ENCODE results near the gene ACOD1.
"Not testable (repeated sequence)": the region's sequence is repeated elsewhere in the genome, so short reads cannot be mapped to it uniquely, and the experiment has no call there.

The ACOD1 gene

DNA sequence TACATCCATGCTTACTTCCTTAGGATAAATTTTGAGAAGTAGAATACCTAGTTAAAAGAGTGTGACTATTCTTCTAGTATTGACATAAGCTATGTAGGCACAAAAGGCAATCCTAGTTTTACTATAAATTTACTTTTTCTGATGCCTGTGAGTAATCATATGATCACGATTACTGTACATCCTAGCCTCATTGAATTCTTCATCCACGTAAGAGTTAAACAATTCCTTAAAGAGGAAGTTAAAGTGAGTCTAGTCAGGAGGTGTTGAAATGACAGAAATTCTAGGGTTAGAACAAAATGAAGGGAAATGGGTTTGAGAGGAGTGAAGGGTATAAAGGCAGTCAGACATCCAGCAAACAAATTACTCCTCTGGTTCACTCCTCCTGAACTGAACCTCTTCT, at the start of gene ACOD1:
TSS of gene ACOD1 (plus strand) at position 363 of the 400 bp plus-strand sequence. CDS start 48 bp downstream, outside the sequence.
- DNase-seq = no peak

DNA sequence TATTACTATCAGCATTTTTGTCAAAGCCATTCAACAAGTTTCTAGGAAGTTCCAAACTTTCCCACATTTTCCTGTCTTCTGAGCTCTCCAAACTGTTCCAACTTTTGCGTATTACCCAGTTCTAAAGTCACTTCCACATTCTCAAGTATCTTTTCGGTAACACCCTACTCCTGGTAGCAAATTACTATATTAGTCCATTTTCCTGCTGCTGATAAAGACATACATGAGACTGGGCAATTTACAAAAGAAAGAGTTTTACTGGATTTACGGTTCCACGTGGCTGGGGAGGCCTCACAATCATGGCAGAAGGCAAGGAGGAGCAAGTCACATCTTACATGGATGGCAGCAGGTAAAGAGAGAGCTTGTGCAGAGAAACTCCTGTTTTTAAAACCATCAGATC, 49.2 kb upstream of the ACOD1 start:
- DNase-seq = not testable (repeated sequence)

DNA sequence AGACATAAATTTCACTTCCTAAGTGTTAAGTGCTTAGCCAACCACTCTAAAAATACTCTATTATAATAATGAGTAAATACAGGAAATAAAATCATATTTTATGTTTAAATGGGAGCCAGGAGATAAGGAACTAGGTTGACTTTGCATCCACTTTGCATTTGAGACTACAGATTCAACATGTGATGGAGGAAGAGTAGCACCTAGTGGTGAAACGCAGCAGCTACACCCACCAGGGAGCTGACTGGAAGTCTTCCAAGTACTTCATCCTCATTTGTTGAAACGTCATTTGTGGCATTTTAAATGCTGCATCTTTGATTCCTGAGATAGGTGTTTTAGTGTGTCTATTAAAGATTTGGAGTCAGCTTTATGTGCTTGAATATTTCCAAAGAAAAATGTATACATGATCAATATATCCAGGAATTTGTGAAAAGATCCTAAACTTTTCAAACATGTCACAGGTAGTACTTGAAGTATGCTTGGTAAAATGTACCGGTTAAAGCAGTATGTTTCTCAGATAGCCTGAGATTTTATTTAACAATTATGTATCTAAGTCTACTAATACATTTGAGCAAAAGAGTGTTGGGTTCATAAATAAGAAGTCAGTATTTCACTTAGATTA, 44.7 kb upstream of the ACOD1 start:
- DNase-seq = no peak

DNA sequence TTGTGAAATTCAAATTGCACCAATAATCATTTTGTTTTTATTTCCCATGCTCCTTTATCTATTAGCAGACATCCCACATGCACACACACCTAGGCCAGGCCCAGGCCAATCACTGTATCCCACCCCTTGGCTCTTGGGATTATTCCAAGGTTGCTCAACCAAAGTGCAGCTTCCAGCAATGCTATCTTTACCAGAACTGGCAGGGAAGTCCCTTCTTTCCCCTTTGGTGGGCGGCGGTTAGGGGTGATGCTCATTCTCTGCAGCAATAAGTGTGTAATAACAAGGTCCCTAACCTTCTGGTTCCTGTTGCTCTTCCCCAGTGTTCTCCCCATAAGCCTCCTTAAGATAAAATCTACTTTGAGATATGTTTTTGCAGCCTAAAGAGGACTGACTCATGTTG, 43.8 kb upstream of the ACOD1 start:
- DNase-seq = no peak

DNA sequence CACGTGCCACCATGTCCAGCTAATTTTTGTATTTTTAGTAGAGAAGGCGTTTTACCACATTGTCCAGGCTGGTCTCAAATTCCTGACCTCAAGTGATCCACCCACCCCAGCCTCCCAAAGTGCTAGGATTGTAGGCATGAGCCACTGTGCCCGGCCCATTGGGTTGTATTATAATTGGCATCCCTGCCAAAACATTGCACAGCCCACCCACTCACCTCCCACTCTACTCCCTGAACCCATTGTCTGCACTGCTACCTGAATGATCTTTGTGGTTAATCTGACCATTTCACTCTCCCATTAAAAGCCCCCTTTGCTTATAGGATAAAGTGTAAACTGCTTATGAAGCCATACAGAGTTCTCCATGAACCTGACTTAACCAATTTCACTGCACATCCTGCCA, 35.8 kb upstream of the ACOD1 start:
- no peak for DNase-seq

DNA sequence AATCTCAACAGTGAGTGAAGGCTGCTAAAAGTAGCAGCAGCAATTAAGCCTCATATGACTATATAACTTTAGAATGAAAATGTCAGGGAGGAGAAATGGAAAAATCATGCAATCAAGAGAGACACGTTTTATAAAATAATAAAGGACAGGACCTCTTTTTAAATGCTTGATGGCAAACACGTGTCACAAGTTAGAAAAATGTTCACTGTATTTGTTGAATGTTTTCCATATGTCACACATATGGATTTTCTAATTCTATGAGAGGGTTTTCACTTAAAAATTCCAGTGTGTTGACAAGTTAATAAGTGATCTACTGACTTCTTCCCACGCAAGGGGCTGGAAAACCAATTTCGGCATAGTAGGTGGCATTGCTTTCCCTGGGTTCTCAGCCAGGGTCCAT, 34.4 kb upstream of the ACOD1 start:
- no peak for DNase-seq

DNA sequence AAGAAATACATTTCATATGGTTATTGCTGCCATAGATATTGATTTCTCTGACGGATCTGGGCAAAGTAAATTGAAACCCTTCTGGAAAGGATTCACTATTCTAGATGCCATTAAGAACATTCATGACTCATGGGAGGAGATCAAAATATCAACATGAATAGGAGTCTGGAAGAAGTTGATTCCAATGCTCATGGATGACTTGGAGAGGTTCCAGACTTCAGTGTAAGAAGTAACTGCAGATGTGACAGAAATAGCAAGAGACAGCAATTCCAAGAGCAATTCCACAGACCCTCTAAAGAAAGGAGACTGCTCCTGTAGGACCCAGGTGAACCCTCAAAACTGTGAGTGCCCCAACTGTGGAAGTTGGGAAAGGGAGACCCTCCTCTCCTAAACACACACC, 31.2 kb upstream of the ACOD1 start:
- no peak for DNase-seq

DNA sequence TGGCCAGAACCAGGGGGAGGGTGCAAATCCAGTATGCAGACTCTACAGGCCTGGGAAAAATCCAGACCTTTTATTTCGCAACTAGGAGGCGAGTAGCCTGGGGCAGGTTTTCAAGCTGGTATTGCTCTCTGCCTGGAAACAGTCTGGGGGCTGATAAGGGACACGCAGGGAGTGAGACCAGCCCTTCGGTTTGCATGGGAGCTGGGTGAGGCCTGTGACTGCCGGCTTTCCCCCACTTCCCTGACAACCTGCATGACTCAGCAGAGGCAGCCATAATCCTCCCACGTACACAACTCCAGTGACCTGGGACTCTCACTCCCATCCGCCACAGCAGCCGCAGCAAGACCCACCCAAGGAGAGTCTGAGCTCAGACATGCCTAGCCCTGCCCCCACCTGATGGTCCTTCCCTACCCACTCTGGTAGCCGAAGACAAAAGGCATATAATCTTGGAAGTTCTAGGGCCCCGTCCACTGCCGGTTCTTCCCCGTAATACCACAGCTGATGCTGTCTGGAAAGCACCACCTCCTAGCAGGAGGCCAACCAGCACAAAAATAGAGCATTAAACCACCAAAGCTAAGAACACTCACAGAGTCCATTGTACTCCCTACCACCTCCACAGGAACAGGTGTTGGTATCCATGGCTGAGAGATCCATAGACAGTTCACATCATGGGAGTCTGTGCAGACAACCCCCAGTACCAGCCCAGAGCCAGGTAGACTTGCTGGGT, 30.4 kb upstream of the ACOD1 start:
- not testable (repeated sequence) for DNase-seq

DNA sequence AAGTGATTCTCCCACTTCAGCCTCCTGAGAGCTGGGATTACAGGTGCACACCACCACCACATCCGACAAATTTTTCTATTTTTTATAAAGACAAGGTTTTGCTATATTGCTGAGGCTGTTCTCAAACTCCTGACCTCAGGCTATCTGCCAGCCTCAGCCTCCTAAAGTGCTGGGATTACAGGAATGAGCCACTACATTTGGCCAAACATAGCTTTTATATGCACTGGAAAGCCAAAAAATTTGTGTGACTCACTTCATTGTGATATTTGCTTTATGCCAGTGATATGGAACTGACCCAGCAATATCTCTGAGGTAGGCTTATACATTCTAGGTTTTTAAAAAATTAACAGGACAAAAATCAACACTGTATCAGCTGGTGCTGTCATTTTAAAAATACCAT, 26.8 kb upstream of the ACOD1 start:
- DNase-seq = no peak

DNA sequence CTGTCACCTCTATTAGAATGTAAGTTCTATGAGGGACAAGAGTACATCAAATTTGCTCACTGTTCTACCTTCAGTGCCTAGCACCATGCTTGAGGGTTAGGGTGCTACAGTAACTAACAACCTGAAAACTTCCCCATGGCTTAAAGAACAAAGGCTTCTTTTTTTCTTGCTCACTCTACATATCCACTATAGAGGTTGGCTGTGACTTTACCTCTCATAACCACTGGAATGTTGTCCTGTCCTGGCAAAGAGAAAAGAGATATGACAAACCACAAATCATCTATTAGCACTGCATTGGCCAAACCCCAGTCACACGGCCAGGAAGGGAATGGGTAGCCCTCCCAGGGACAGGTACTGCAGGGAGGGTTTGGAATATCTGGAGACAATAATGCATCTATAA, 23.2 kb upstream of the ACOD1 start:
- no peak for DNase-seq

DNA sequence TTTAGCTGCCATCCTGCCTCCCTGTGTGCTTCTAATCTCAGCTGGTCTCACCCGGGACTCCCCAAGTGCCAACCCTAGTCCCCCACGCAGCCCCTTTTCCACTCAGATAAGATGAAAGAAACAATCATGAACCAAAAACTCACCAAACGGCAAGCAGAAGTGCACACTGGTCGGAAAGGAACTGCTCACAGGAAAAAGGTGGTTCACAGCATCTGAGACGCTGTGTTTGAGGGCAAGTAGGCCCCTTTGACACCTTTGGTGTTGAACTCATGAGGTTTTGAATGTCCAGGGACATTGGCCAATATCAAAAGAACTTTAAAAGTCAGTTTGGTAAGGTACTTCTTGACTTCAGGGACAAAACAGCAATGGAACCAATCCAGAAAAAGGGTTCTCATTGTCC, 20.4 kb upstream of the ACOD1 start:
- no peak for DNase-seq

DNA sequence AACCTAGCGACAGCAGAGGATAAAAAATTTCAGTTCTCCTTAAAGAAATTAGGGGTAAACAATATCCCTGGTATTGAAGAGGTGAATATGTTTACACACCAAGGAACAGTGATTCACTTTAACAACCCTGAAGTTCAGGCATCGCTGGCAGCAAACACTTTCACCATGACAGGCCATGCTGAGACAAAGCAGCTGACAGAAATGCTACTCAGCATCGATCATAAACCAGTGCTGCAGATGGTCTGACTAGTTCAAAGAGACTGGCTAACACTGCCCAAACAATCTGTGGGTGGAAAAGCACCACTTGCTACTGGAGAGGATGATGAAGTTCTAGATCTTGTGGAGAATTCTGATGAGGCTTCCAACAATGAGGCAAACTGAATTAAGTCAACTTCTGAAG, 19.9 kb upstream of the ACOD1 start:
- no peak for DNase-seq

DNA sequence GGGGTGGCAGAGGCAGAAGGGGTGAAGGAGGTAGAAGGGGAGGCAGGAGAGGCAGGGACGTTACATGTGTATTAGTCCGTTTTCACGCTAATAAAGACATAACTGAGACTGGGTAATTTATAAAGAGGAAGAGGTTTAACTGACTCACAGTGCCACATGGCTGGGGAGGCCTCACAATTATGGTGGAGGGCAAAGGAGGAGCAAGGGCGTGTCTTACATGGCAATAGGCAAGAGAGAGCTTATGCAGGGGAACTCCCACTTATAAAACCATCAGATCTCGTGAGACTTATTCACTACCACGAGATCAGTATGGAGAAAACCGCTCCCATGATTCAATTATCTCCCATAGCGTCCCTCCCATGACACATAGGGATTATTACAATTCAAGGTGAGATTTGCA, 19.0 kb upstream of the ACOD1 start:
- no peak for DNase-seq

DNA sequence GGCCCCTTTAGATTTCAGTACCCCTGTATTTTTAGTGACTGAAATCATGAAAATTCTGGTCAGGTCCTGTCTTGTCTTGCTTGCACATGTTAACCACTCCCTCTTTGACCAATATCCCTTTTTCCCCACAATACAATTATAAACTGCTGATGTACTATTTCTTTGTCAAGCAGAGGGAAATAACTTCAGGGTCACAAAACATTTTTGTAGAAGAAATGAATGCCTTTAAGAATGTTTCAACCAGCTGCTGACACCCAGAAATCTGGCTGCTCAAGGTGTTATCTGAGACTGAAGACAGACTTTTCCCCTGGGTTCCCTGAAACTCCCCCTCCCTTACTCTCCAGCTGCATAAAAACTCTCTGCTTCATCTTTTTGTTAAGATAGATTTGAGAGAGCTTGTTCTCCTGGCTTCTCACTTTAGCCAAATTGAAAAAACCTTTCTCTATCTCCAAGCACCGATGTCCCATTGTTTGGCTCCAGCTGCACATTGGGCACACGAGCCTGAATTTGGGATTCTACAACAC, 18.4 kb upstream of the ACOD1 start:
- no peak for DNase-seq

DNA sequence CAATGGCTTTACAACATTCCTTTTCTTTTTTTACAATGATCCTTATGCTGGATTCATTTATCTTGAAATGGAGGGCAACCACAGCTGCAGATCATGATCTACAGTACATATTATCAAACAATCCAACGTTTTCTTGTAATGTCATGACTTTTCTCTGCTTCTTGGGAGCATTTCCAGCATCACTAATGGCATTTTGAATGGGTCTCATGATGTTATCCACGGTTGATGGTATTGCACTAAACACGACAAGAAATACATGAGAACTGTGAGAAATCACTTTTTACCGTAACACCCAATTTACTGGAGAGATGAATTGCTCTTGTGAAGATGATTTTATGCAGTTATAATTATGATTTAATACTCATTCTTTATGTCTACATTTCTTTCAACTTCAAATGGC, 16.2 kb upstream of the ACOD1 start:
- no peak for DNase-seq

DNA sequence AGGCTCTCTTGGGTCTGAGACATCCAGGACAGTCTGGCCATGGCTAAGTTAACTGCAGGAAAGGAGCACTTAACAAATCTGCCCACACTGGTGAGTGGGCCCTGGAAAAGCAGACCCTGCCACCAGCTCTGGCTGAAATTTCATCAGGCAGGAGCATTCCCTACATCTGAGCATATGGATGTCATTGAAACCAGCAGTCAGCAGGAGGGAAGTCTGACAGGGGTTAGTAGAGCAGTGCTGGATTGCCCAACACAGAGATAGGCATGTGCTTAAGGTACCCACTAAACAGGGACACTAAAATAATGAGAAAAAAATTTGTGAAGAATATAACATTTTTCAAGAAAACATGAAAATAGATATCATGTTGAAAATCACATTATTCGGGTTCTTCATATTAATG, 13.6 kb upstream of the ACOD1 start:
- no peak for DNase-seq

DNA sequence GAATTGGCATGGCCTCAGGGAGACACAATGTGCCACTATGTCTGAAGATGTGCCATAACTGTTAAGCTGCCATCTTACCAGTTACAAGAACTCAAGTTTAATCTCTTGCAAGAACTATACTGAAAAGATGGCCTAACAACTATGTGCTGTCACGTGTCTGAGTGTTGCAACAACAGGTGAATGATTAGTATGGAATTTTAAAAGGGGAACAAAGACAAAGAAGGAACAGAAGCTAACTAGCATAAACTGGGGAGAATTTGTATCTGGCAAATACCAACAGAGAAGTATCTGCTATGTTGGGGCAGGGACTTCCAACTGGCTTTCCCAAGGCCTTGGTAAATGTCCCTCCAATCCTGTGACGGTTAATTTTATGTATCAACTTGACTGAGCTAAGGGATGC, 11.5 kb upstream of the ACOD1 start:
- no peak for DNase-seq

DNA sequence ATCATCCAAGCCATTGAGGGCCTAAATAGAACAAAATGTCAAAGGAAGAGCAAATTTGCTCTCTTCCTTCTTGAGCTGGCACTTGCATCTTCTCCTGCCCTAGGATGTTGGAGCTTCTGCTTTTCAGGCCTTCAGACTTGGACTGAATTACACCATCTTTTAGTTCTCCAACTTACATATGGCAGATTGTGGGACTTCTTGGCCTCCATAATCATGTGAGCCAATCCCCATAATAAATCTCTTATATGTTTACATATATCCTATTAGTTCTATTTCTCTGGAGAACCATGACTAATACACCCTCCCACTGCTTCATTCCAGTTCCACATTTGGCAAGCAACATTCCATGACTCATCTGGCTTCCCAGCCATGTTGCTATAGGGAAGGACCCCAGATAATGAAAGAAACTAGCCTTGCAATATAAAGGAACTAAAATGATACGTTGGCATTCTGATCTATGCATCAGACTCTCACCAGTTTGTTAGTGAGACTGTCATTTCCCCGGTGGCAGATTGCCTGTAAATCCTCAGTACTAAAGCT, 11.0 kb upstream of the ACOD1 start:
- DNase-seq = no peak

DNA sequence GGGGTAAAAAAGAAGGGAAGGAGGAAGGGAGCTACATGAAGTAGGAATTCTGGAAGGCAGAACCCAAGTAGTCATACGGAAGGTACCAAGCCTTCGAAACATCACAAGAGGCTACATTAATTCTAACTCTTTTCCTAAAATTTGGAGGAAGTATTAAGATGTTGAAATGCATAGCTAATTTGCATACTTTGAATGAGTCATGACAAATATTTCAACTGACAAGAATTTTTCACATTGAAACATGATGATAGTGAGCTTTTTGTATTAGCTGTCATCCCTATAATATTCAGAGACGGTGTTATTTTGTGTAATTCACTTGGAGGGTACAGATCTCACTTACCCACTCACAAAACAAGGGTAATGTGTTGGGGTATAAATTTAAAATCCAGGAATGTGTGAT, 9.1 kb upstream of the ACOD1 start:
- no peak for DNase-seq

DNA sequence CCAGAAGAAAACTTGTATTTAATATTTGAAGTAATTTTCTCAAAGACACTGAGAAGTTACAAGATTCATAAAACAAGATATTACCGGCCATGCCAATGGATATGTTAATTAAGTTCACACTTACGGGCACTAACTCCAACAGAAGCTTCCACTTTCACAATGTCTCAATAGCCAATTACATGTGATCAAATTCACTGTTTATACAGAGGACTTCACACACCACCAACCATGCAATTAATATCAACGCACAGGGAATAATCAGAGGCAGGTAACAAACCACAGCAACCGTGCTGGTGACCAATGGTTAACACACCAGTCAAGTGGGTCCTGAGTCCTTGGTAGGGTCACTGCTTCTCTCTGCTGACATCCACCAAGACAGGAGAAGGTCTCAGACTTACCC, 5.9 kb upstream of the ACOD1 start:
- no peak for DNase-seq

DNA sequence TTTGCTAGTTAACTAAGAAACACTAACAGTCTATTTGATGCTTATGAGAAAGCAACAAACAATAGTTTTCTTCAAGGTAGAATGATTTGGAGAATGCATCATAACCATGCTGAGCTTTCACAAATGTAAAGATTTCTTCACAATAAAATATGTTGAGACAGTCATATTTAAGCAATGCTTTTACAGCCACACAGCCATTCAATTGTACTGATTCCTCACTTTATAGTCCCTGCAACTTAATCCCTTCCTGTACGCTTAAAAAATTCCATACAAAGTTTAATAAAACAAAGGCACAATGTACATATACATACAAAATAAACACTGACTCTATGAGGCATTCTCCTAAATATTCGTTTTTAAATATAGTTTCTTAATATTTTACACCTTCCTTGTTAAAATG, 4.7 kb upstream of the ACOD1 start:
- no peak for DNase-seq

DNA sequence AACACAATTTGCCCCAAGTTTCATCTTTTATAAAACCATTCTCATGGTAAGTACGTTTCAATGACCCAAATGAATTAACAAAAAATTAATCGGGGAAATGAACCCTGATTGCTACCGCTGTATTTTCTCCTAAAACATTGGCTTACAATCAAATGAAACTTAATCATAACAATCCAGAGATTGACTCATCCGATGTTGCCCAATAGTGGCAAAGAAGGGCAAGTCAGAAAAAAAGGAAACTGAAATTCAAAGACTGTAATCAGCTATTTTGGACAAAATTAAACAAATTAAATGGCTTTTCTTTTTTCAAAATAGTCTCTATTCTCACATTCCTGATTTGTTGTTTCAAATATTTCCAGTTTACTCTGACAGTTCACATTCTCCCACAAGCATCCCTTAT, 3.9 kb upstream of the ACOD1 start:
- no peak for DNase-seq

DNA sequence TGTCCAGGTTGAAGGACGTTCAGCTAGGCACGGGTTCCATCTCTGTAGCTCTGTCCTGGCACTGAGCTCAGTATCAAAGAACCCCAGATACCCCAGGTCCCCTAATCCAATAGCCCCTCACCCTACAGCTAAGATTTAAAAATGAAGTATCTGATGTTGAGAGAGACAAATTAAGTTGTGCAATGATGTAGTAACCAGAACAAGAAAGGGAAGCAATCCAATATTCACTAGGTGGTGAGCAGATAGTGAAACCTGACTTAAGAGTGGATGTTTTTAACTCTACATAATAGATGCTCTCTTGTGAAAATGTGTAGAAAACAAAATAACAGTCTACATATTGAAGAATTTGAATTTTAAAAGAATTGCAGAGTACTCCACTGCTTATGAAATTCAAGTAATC, 1.8 kb downstream of the ACOD1 start:
- DNase-seq = no peak

DNA sequence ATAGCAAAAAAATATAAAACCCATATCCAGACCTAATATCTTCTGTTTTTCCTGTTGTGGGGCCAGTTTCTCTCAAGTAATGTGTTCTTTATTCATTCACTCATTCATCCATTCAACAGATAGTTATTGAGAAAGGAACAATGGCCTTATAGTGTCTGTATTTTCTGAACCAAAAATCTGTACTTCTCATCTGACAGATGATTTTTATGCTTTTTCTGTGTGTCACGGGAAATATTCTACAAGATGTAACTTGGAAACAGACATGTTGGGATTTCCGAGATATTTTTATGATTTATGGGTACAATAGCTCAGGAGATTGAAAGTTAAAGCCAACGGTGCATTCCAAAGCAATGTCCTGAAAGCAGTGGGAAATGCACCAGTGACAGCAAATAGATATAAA, 5.7 kb downstream of the ACOD1 start:
- DNase-seq = no peak

DNA sequence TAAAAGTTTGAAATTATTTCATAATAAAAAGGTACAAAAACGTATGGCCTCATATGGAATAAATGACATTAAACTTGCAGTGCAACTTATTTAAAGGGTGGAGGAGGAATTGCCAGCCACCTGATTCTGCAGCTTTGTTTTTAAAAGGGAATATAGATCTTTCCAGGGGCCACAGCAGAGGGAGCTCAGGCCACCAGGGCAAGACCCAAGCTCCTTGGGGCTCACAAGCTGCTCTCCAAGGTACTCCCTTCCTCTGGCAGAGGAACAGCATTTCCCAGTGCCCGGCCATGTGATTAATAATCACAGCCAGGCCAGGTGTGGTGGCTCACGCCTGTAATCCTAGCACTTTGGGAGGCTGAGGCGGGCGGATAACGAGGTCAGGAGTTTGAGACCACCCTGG, 6.2 kb downstream of the ACOD1 start:
- DNase-seq = no peak

All from DMS 273 treated with DMSO at 0.1 percent for 48 hours (cell line).